Measurements from ENCODE around the gene OTULINL.

OTULINL gene

DNA sequence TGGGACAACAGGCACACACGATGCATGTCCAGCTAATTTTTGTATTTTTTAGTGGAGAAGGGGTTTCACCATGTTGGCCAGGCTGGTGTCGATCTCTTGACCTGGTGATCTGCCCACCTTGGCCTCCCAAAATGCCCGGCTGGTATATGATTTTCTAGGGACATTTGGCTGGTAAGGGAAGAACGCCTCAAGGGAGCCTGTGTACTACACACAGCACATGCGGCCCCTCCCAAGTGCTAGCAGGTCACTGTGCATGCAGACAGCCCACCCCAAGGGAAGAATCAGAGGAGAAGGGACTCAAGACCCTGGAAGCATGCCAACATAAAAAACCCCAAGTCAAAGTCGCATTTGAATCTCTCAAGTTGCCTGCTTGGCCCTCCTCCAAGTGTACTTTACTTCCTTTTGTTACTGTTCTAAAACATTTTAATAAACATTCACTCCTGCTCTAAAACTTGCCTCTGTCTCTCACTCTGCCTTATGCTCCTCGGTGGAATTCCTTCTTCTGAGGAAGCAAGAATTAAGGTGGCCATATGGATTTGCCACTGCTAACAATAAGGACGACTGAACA, 24.3 kb upstream of the OTULINL start:
- Histone ChIP-seq H3K9ac (ENCODE audit: low read depth in 1 of 2, low read length in 2 of 2) (peak overlapping the region in 1 of 2 donors; percentile 1), H3K4me3 (ENCODE audit: low read length in 2 of 2) (peak overlapping the region in 1 of 2 donors; percentile 33), H3K9me3 (ENCODE audit: control insufficient read depth in 2 of 2, low read length in 2 of 2) (no peaks in the 10 kb centered on the region), H3K4me1 (ENCODE audit: control insufficient read depth in 2 of 2, insufficient read depth in 2 of 2, low read length in 2 of 2) (peaks cover 31 to 49% of the 10 kb centered on the region in 2 donors), H3K36me3 (ENCODE audit: control insufficient read depth in 2 of 2, insufficient read depth in 2 of 2, low read length in 2 of 2) (no peaks in the 10 kb centered on the region), H3K27ac (ENCODE audit: low read depth in 2 of 2, low read length in 2 of 2) (peak overlapping the region; percentile 77 to 81), H3K27me3 (ENCODE audit: control insufficient read depth in 2 of 2, insufficient read depth in 2 of 2, low read length in 2 of 2) (no peaks in the 10 kb centered on the region)

DNA sequence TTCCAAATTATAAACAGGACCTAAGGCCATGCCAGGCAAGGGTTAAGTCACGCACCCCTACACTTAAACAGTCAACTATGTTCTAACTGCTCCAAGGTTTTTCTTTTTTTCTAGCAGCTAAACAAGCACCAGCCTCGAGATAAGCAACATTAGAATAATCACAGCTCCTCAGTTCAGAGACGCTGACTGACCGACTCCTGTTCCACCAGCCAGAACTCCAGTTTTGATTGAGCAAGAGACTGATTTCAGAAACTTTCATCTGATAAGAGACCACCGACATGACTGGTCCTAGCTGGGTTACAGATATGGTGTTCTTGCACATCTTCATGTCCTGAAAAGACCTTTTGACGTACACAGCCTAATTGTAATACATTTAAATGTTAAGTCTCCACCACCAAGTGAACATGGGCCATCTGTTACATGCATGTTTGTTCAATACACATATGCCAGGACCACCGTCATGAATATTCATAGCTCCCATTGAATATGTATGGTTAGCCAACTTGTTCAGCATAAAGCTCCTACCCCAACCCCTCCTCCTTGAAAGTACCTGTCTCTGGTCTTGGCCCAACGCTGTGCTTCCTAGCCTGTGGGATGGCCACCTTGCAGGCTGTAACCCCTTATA, 23.7 kb upstream of the OTULINL start:
- peak overlapping the region in 1 of 2 donors; percentile 33 for H3K4me3 ChIP-seq (ENCODE audit: low read length in 2 of 2)
- H3K27me3 ChIP-seq (ENCODE audit: control insufficient read depth in 2 of 2, insufficient read depth in 2 of 2, low read length in 2 of 2): no peaks in the 10 kb centered on the region
- no peaks in the 10 kb centered on the region for H3K9me3 ChIP-seq (ENCODE audit: control insufficient read depth in 2 of 2, low read length in 2 of 2)
- H3K27ac ChIP-seq (ENCODE audit: low read depth in 2 of 2, low read length in 2 of 2): peak overlapping the region; percentile 77 to 81
- peak overlapping the region in 1 of 2 donors; percentile 24 for H3K9ac ChIP-seq (ENCODE audit: low read depth in 1 of 2, low read length in 2 of 2)
- H3K36me3 ChIP-seq (ENCODE audit: control insufficient read depth in 2 of 2, insufficient read depth in 2 of 2, low read length in 2 of 2): no peaks in the 10 kb centered on the region
- H3K4me1 ChIP-seq (ENCODE audit: control insufficient read depth in 2 of 2, insufficient read depth in 2 of 2, low read length in 2 of 2): peaks cover 31 to 49% of the 10 kb centered on the region in 2 donors

DNA sequence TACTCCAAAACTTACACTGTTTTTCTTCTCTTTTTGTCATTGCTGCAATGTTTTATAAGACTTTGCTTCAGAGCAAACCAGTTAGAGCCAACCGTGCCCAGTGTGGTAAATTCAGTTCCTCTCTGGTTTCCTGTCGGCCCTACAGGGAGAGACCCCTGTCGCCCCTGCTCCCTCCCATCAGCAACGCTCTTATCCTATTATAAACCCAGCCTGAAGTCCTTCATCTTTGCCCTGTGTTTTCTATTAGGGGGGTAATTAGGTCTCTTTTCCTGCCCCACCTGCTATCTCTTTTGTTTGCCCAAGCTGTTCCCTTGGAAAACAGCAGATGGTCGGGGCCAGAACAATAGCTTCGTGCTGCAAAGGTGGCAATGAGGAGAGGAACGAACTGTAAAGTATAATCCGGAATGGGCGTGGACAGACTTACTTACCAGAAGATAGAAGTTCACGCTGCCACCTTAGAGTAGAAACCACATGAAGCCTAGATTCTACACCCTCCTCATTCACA, 21.4 kb upstream of the OTULINL start:
- peak overlapping the region; percentile 80 to 83 for H3K27ac ChIP-seq (ENCODE audit: low read depth in 2 of 2, low read length in 2 of 2)
- H3K27me3 ChIP-seq (ENCODE audit: control insufficient read depth in 2 of 2, insufficient read depth in 2 of 2, low read length in 2 of 2): no peaks in the 10 kb centered on the region
- H3K4me1 ChIP-seq (ENCODE audit: control insufficient read depth in 2 of 2, insufficient read depth in 2 of 2, low read length in 2 of 2): peaks cover 31 to 52% of the 10 kb centered on the region in 2 donors

DNA sequence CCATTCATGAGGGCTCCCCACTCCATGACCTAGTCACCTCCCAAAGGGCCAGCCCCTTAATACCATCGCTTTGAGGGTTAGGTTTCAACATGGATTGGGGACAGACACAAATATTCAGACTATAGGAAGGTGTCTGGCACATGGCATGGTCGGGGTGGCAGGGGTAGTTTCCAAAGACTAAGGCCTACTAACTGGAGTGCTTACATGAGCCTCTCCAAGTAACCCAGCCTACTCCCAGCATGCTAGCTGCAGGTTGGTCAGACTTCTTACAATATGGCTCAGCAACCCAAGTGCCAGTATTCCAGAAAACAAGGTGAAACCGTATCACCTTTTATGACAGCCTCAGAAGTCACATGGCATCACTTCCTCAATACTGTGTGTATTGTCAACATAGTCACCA, 19.9 kb upstream of the OTULINL start:
- no peak overlapping the region for H3K9ac ChIP-seq (ENCODE audit: low read depth in 1 of 2, low read length in 2 of 2)
- H3K4me1 ChIP-seq (ENCODE audit: control insufficient read depth in 2 of 2, insufficient read depth in 2 of 2, low read length in 2 of 2): peaks cover 27 to 45% of the 10 kb centered on the region in 2 donors
- H3K27ac ChIP-seq (ENCODE audit: low read depth in 2 of 2, low read length in 2 of 2): no peak overlapping the region
- no peak overlapping the region for H3K4me3 ChIP-seq (ENCODE audit: low read length in 2 of 2)
- H3K9me3 ChIP-seq (ENCODE audit: control insufficient read depth in 2 of 2, low read length in 2 of 2): no peaks in the 10 kb centered on the region
- no peaks in the 10 kb centered on the region for H3K27me3 ChIP-seq (ENCODE audit: control insufficient read depth in 2 of 2, insufficient read depth in 2 of 2, low read length in 2 of 2)
- no peaks in the 10 kb centered on the region for H3K36me3 ChIP-seq (ENCODE audit: control insufficient read depth in 2 of 2, insufficient read depth in 2 of 2, low read length in 2 of 2)

More for the DNA sequence above, 21.4 kb upstream of the OTULINL start:
- Histone ChIP-seq H3K9me3 (ENCODE audit: control insufficient read depth in 2 of 2, low read length in 2 of 2) (no peaks in the 10 kb centered on the region), H3K36me3 (ENCODE audit: control insufficient read depth in 2 of 2, insufficient read depth in 2 of 2, low read length in 2 of 2) (no peaks in the 10 kb centered on the region), H3K4me3 (ENCODE audit: low read length in 2 of 2) (peak overlapping the region in 1 of 2 donors; percentile 9), H3K9ac (ENCODE audit: low read depth in 1 of 2, low read length in 2 of 2) (peak overlapping the region; percentile 1 to 44)

DNA sequence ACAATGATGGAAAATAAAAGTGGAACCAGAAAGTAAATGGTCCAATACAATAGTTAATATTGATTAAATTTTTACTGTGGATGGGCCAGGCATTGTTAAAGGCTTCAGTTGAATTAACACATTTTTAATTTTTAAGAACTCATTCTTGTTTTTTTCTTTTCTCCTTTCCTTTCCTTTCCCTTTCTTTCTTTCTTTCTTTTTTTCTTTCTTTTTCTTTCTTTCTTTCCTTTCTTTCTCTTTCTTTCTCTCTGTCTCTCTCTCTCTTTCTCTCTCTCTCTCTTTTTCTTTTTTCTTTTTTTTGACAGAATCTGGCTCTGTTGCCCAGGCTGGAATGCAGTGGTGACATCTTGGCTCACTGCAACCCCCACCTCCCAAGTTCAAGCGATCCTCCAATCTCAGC, 13.3 kb upstream of the OTULINL start:
- Histone ChIP-seq H3K36me3 (ENCODE audit: control insufficient read depth in 2 of 2, insufficient read depth in 2 of 2, low read length in 2 of 2) (no peaks in the 10 kb centered on the region), H3K27me3 (ENCODE audit: control insufficient read depth in 2 of 2, insufficient read depth in 2 of 2, low read length in 2 of 2) (no peaks in the 10 kb centered on the region), H3K9me3 (ENCODE audit: control insufficient read depth in 2 of 2, low read length in 2 of 2) (no peaks in the 10 kb centered on the region), H3K27ac (ENCODE audit: low read depth in 2 of 2, low read length in 2 of 2) (no peak overlapping the region), H3K4me1 (ENCODE audit: control insufficient read depth in 2 of 2, insufficient read depth in 2 of 2, low read length in 2 of 2) (peaks cover 0 to 7% of the 10 kb centered on the region in 2 donors), H3K9ac (ENCODE audit: low read depth in 1 of 2, low read length in 2 of 2) (no peak overlapping the region), H3K4me3 (ENCODE audit: low read length in 2 of 2) (no peak overlapping the region)

DNA sequence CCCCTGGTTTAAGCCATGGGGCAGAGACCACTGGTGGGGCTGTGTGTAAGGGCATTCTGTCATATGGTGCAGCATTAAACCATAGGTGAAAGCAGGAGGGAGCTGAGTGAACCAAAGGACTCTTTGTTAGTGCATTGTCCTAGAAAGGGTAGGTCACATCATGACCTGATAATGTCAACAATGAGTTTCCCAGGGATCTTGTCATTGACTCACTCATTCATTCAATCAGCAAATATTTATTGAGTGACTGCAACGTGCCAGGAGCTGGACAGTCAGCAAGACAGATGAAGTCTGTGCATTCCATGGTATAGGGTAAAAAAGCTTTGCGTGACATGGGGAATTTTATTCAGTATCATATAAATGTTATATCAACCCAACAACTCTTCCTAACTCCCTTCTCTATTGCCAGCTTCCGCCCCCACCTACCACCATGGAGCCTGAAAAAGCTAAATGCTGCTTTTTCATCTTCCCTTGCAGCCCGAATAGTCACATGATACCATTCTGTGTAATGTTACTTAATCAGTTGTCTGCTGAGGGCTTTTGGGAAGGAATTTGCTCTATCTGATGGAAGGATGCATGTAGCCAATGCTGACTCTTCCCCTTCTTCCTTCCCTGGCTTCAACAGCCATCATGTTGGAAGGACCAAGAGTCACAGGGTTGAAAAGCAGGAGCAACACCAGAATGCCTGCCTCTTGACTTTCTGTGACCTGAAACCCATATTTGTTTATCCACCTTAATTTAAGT, 11.5 kb upstream of the OTULINL start:
- peaks cover 0 to 11% of the 10 kb centered on the region in 2 donors for H3K4me1 ChIP-seq (ENCODE audit: control insufficient read depth in 2 of 2, insufficient read depth in 2 of 2, low read length in 2 of 2)
- H3K9me3 ChIP-seq (ENCODE audit: control insufficient read depth in 2 of 2, low read length in 2 of 2): no peaks in the 10 kb centered on the region
- H3K27me3 ChIP-seq (ENCODE audit: control insufficient read depth in 2 of 2, insufficient read depth in 2 of 2, low read length in 2 of 2): no peaks in the 10 kb centered on the region

DNA sequence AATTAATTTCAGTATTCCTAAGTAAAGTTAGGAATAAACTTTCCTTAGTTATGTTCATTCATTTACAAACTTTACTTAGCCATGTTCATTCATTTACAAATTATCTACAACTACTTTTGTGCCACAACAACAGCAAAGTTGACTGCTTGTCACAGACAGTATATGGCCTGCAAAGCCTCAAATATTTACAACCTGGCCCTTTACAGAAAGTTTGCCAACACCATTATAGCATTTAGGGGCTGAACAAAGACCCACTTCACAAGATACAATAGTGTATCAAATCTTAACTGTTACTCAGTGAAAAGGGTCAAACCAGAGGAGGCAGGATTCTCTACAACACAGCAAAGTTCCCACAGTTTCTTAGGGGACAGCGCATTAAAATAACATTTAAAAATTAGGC, 9.7 kb upstream of the OTULINL start:
- Histone ChIP-seq H3K27me3 (ENCODE audit: control insufficient read depth in 2 of 2, insufficient read depth in 2 of 2, low read length in 2 of 2) (no peaks in the 10 kb centered on the region), H3K9me3 (ENCODE audit: control insufficient read depth in 2 of 2, low read length in 2 of 2) (no peaks in the 10 kb centered on the region), H3K4me1 (ENCODE audit: control insufficient read depth in 2 of 2, insufficient read depth in 2 of 2, low read length in 2 of 2) (peaks cover 4 to 12% of the 10 kb centered on the region in 2 donors), H3K4me3 (ENCODE audit: low read length in 2 of 2) (no peak overlapping the region), H3K9ac (ENCODE audit: low read depth in 1 of 2, low read length in 2 of 2) (no peak overlapping the region), H3K27ac (ENCODE audit: low read depth in 2 of 2, low read length in 2 of 2) (no peak overlapping the region), H3K36me3 (ENCODE audit: control insufficient read depth in 2 of 2, insufficient read depth in 2 of 2, low read length in 2 of 2) (no peaks in the 10 kb centered on the region)

More for the DNA sequence above, 11.5 kb upstream of the OTULINL start:
- Histone ChIP-seq H3K4me3 (ENCODE audit: low read length in 2 of 2) (no peak overlapping the region), H3K9ac (ENCODE audit: low read depth in 1 of 2, low read length in 2 of 2) (no peak overlapping the region), H3K27ac (ENCODE audit: low read depth in 2 of 2, low read length in 2 of 2) (no peak overlapping the region), H3K36me3 (ENCODE audit: control insufficient read depth in 2 of 2, insufficient read depth in 2 of 2, low read length in 2 of 2) (no peaks in the 10 kb centered on the region)

DNA sequence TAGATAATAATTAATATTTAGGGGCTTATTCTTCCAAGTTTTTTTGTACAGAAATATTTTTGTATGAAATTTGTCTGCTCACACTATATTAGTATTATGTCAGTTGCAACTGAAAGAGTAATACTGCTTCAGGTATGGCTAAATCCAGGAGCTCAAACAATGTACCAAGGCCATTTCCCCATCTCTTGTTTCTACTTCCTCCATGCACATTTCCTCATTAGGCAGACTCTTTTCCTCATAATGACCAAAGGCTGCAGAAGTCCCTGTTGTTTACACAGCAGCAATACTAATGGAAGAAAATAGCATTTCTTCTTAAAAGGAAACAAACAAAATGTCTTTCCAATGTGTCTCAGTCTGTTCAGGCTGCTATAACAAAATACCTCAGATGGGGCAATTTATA, 9.2 kb upstream of the OTULINL start:
- Histone ChIP-seq H3K4me3 (ENCODE audit: low read length in 2 of 2) (no peak overlapping the region), H3K4me1 (ENCODE audit: control insufficient read depth in 2 of 2, insufficient read depth in 2 of 2, low read length in 2 of 2) (peaks cover 4 to 12% of the 10 kb centered on the region in 2 donors), H3K9me3 (ENCODE audit: control insufficient read depth in 2 of 2, low read length in 2 of 2) (no peaks in the 10 kb centered on the region), H3K27me3 (ENCODE audit: control insufficient read depth in 2 of 2, insufficient read depth in 2 of 2, low read length in 2 of 2) (no peaks in the 10 kb centered on the region), H3K27ac (ENCODE audit: low read depth in 2 of 2, low read length in 2 of 2) (no peak overlapping the region), H3K36me3 (ENCODE audit: control insufficient read depth in 2 of 2, insufficient read depth in 2 of 2, low read length in 2 of 2) (no peaks in the 10 kb centered on the region), H3K9ac (ENCODE audit: low read depth in 1 of 2, low read length in 2 of 2) (no peak overlapping the region)

DNA sequence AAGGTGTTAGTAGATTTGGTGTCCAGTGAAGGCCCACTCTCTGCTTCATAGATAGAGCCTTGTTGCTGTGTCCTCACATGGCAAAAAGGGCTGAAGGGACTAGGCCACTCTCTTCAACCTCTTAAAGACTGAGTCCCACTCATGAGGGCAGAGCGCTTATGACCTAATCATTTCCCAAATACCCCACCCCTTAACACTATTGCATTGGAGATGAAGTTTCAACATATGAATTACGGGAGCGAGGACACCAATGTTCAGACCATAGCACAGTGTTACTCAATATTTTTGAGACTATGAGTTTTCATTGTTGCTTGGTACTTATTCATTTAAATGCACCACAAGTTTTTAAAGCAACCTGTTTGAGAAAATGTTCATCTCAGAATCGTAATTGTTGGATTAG, 8.8 kb upstream of the OTULINL start:
- H3K4me3 ChIP-seq (ENCODE audit: low read length in 2 of 2): no peak overlapping the region
- H3K27me3 ChIP-seq (ENCODE audit: control insufficient read depth in 2 of 2, insufficient read depth in 2 of 2, low read length in 2 of 2): no peaks in the 10 kb centered on the region
- no peak overlapping the region for H3K9ac ChIP-seq (ENCODE audit: low read depth in 1 of 2, low read length in 2 of 2)
- H3K4me1 ChIP-seq (ENCODE audit: control insufficient read depth in 2 of 2, insufficient read depth in 2 of 2, low read length in 2 of 2): peaks cover 4 to 12% of the 10 kb centered on the region in 2 donors
- H3K27ac ChIP-seq (ENCODE audit: low read depth in 2 of 2, low read length in 2 of 2): no peak overlapping the region
- H3K36me3 ChIP-seq (ENCODE audit: control insufficient read depth in 2 of 2, insufficient read depth in 2 of 2, low read length in 2 of 2): no peaks in the 10 kb centered on the region
- H3K9me3 ChIP-seq (ENCODE audit: control insufficient read depth in 2 of 2, low read length in 2 of 2): no peaks in the 10 kb centered on the region

DNA sequence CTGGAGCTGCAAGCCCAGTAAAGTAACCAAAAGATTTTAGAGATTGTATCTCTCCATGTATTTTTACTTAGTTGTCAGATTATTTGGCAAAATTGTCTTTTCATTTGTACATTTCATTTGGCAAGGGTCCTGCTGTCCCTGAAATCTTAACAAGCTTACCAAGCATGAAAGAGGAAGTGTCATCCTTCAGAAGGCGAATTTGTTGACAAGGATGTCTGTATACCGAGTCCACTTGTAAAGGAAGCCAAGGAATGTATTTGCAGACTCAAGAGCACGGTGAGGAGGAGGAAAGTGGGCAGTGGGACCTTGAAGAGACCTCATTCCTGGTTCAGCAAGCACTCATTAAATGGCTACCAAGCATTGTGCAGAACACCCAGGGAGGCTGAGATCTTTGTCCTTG, 7.5 kb upstream of the OTULINL start:
- H3K4me1 ChIP-seq (ENCODE audit: control insufficient read depth in 2 of 2, insufficient read depth in 2 of 2, low read length in 2 of 2): peaks cover 4 to 12% of the 10 kb centered on the region in 2 donors
- H3K27ac ChIP-seq (ENCODE audit: low read depth in 2 of 2, low read length in 2 of 2): no peak overlapping the region

More for the DNA sequence above, 7.5 kb upstream of the OTULINL start:
- Histone ChIP-seq H3K9me3 (ENCODE audit: control insufficient read depth in 2 of 2, low read length in 2 of 2) (no peaks in the 10 kb centered on the region), H3K27me3 (ENCODE audit: control insufficient read depth in 2 of 2, insufficient read depth in 2 of 2, low read length in 2 of 2) (peaks cover 0 to 3% of the 10 kb centered on the region in 2 donors), H3K36me3 (ENCODE audit: control insufficient read depth in 2 of 2, insufficient read depth in 2 of 2, low read length in 2 of 2) (no peaks in the 10 kb centered on the region), H3K9ac (ENCODE audit: low read depth in 1 of 2, low read length in 2 of 2) (no peak overlapping the region), H3K4me3 (ENCODE audit: low read length in 2 of 2) (no peak overlapping the region)

Data from mucosa of rectum (tissue), 2 donors.